ENCODE measurements around the gene ARFGEF3. TPM values are rescaled to one million over a fixed set of nuclear protein-coding genes. Genes with fewer than 3 reads are reported as not detected.

Gene ARFGEF3
- total and polyA plus RNA-seq, 7 donors = 1.5 to 5.2 (median 3.5) TPM

DNA sequence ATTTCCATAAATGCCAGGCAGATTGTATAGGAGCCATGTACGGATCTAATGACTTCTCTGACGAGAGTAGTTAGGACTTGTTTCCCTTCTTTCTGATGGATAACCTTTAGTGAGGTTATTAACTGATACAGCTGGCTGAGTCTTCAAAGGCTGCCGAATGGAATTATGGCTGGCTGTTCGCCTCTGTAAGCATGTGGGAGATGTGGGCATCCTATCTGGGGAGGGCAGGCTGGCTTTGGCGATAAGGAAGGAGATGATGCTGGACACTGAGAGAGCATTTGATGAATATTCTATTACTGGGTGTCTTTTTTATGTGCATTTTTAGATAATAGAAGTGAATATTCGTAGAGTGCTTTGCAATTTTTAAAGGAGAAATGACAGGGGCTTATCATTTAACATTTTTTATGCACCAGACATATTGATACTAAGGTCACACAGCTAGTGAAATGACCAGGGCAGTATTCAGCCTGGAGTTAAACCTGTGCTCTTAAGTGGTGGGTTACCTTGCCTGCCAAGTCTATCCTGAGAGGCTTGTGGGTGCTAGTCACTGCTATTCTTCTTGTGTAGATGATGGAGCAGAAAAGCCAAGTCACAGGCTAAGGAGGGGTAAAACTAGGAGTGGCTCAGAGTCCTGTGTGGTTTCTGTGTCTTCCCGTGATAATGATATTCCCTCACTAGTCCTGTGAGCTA lies 53.5 kb downstream of the ARFGEF3 start:
- Histone ChIP-seq H3K9me3 (no peaks in the 10 kb centered on the region), H3K27me3 (no peaks in the 10 kb centered on the region), H3K4me1 (no peaks in the 10 kb centered on the region), H3K27ac (no peak overlapping the region), H3K36me3 (no peaks in the 10 kb centered on the region), H3K4me3 (no peak overlapping the region)
- 18 to 58% methylated on average over 7 of the region's 7 CpGs for WGBS, 2 donors
- DNase-seq = no peak
- intact Hi-C loops (cut with DNase I) = no loop called here
- TF ChIP-seq POLR2A (IDR thresholded peaks at IDR 0.05) (no peak), EP300 (IDR thresholded peaks at IDR 0.05) (no peak), CTCF (IDR thresholded peaks at IDR 0.05) (no peak), POLR2AphosphoS5 (IDR thresholded peaks at IDR 0.05) (no peak)

GRCh38 chr6:138218449-138218848 lies 56.7 kb downstream of the ARFGEF3 start, which contains the start of gene PBOV1:
PBOV1 (minus strand) TSS chr6:138218491; CDS start chr6:138218395, 96 bp downstream.
- intact Hi-C loops (cut with DNase I) = no loop called here
- no peak within 1 kb of the TSS for H3K4me3 ChIP-seq
- DNase-seq = no peak
- H3K4me1 ChIP-seq = no peaks in the 10 kb centered on the region
- H3K27ac ChIP-seq = no peak within 1 kb of the TSS
- H3K9me3 ChIP-seq = no peaks in the 10 kb centered on the region
- TF ChIP-seq POLR2AphosphoS5 (IDR thresholded peaks at IDR 0.05) (no peak), CTCF (IDR thresholded peaks at IDR 0.05) (no peak), POLR2A (IDR thresholded peaks at IDR 0.05) (no peak), EP300 (IDR thresholded peaks at IDR 0.05) (no peak)
- 10 to 52% methylated on average over 2 of the region's 2 CpGs for WGBS, 2 donors
- no peaks in the 10 kb centered on the region for H3K27me3 ChIP-seq
- H3K36me3 ChIP-seq = no peaks in the 10 kb centered on the region

DNA sequence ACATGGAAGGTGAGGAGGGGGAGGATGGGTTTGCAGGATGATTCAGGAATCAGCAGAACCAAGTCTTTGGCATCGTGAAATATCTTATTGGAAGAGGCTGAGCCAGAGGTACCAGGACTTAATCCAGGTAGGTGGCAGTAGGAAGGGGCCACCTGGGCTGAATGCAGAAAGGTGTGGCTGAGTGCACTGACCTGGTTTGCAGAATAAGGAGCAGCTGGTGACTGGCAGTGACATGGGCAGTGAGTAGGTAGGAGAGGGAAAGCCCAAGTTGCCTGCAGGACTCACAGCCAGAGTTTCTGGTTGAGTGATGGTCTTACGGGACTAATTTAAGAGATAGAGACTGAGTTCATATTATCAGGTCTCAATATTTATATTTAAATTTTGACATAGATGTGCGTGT lies 57.7 kb downstream of the ARFGEF3 start:
- no peaks in the 10 kb centered on the region for H3K4me1 ChIP-seq
- no peak overlapping the region for H3K27ac ChIP-seq
- H3K4me3 ChIP-seq = no peak overlapping the region
- TF ChIP-seq CTCF (IDR thresholded peaks at IDR 0.05) = no peak
- TF ChIP-seq POLR2AphosphoS5 (IDR thresholded peaks at IDR 0.05) = no peak
- no peak for TF ChIP-seq EP300 (IDR thresholded peaks at IDR 0.05)
- TF ChIP-seq POLR2A (IDR thresholded peaks at IDR 0.05) = no peak
- intact Hi-C loops (cut with DNase I) = no loop called here
- no peak for DNase-seq
- H3K9me3 ChIP-seq = no peaks in the 10 kb centered on the region
- H3K36me3 ChIP-seq = no peaks in the 10 kb centered on the region
- 49 to 76% methylated on average over 3 of the region's 3 CpGs for WGBS, 2 donors
- no peaks in the 10 kb centered on the region for H3K27me3 ChIP-seq

DNA sequence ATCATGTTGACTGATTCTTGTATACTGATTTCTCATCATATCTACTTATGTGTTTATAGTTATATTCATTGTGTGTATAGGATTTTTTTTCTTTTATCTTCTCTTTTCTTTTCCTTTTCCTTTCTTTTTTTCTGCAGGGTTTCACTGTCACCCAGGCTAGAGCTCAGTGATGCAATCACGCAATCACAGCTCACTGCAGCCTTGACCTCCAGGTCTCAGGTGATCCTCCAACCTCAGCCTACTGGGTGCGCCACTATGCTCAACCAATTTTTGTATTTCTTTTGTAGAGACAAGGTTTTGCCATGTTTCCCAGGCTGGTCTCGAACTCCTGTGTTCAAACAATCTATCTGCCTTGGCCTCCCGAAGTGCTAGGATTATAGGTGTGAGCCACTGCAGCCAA lies 58.2 kb downstream of the ARFGEF3 start:
- intact Hi-C loops (cut with DNase I) = no loop called here
- WGBS, 2 donors = 94 to 95% methylated on average over 4 of the region's 4 CpGs
- Histone ChIP-seq H3K27me3 (no peaks in the 10 kb centered on the region), H3K4me1 (no peaks in the 10 kb centered on the region), H3K36me3 (no peaks in the 10 kb centered on the region), H3K9me3 (no peaks in the 10 kb centered on the region), H3K27ac (no peak overlapping the region), H3K4me3 (no peak overlapping the region)
- TF ChIP-seq EP300 (IDR thresholded peaks at IDR 0.05) = no peak
- TF ChIP-seq POLR2A (IDR thresholded peaks at IDR 0.05) = no peak
- TF ChIP-seq POLR2AphosphoS5 (IDR thresholded peaks at IDR 0.05) = no peak
- TF ChIP-seq CTCF (IDR thresholded peaks at IDR 0.05) = no peak
- DNase-seq = no peak
